Limb (tissue), 2 donors: ENCODE results near the gene AXDND1.
A peak's percentile ranks its signal among the peaks of the same experiment; 100 is the strongest.

Experiments
- DNase-seq, 2 donors: peaks; one replicate each; pipeline ENCODE4 v3.0.0-alpha.2; 2016; ENCODE audit errors: extremely low spot score in 2 of 2

The AXDND1 gene

DNA sequence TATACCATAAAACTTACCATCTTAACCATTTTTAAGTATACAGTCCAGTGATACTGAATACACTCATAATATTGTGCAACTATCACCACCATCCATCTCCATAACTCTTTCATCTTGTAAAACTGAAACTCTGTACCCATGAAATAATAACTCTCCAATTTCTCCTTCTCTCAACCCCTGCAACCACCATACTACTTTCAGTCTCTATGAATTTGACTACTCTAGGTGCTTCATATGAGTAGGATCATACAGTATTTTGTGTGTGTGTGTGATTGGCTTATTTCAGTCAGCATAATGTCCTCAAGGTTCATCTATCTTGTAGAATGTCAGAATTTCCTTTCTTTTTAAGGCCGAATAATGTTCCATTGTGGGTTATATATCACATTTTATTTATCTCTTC is 192.3 kb downstream of the AXDND1 start:
- DNase-seq: no peak

DNA sequence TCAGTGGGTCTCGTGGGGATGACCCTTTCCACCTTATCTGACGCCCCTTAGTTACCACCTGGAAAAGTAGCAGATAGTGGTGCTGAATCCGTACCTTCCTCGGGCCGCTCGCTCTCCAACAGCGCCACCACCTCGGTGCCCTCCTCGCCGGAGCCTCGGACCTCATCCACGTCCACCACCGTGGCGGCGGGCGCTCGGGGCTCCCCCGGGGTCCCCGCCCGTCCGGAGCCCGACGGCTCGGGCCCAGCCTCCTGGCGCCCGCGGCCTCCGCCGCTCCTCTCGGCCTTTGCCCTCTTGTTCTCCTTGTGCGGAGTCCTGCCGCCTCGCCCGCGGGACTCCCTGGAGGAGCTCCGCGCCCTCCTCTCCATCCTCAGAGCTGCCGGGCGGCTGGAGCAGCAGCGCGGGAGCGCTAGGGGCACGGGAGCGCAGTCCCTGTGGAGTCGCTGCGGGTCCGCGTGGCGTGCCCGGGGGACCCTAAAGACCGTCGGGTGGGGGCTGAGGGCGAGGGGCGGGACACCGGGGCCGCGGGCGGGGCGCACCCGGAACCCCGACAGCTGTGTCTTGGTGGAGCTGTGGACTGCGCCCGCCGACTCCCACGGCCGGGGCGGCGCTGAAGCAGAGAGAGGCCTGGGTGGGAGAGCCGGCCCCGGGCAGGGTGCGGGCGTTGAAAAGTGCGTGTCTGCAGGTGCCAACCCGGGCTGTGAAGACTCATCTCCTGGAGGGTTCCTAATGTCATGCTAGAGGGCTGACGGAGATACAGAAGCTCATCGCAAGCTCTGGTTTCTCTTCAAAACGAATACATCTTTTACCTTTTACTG is 209.9 kb downstream of the AXDND1 start, which contains the start of gene NPHS2:
Gene NPHS2, minus strand, starts transcription at position 452 of the 818 bp plus-strand sequence. Its CDS starts 84 bp downstream, at position 368.
- peak in 1 of 2 donors; percentile 38 for DNase-seq

DNA sequence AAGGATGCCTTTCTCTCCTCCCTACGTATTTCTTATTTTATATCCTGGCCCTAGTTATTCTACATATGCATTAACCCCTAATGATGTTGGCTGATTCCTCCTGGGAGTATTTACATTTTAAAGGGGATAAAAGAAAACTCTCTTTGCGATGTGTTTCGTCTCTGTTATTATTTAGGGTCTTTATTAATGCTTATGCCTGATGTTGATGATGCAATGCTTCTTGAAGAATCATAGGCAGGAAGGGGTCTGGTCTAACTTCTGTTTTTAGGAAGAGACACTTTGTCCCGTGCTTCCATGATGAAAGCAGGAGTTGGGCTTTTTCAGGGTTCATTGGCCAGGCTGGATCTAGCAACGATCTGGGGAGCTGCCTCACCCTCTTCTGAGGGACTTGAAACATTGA is 210.7 kb downstream of the AXDND1 start:
- no peak for DNase-seq

DNA sequence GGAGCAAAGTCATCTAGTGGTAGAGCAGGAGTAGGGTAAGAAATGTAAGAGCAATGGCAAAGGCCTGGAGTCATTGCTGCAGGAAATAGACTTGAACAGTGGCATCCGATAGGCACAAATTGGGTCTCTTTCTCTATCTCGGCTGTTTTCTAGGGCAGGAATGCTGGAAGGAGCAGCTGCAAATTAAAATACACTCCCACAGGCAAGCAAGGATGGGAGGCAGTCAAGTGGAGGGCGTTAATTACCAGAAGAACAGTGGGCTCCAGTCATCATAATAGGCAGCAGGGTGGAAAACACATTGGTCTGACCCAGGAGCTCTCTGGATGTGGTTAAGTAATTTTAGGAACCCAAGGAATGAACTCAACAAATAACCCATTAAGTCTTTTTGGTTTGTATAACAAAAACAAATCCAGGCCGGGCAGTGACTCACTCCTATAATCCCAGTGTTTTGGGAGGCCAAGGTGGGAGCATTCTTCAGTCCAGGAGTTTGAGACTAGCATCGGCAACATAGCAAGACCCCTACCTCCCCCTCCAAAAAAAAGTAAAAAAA is 218.1 kb downstream of the AXDND1 start:
- DNase-seq: no peak

DNA sequence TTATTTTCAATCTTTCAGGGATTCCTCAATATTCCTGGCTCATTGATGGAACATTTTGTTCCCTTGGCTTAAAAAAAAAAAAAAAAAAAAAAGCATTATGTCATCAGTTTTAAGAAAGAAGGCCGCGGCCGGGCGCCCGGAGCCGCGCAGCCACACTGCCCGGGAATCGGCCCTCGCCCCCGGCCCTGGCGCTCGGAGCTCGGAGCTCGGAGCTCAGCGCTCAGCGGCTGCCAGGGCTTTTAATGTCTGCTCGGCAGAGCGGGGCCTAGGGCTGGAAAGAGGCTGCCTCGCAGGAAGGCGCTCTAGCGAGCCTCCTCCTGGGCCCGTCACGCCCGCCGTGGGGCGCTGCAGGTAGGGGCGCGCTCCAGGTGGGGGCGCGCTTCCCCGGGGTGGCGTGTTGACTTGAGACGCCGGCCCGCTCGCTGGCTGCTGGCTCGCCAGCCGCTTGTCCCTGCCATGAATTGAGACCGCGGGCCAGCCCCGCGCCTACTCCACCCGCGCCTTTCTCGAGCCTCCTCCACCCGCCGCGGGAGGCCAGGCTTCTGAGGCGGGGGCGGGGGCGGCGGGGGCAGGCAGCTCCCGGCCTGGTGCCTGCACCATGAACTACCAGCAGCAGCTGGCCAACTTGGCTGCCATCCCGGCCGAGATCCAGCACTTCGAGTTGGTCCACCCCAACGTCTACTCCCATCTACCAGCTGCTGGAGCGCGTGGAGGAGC is 220.5 kb downstream of the AXDND1 start:
- peak; percentile 47 to 82 for DNase-seq

DNA sequence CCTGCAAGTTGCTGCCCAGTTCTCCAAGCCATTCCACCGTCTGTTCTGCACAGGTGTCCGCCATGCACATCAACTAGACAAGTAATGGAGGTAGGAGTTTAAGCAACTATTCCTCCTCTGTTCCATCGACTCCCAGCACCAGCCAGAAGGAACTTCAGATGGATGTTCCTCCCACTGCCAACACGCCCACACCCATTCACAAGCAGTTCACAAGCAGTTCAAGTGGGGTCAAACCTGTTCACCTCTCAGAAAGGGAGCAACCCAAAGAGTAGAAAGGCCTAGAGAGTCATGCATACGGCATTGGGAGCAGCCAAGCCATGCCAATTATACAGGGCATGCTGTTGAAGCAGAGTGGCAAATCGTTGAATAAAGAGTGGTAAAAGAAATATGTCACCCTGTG is 221.6 kb downstream of the AXDND1 start:
- no peak for DNase-seq

DNA sequence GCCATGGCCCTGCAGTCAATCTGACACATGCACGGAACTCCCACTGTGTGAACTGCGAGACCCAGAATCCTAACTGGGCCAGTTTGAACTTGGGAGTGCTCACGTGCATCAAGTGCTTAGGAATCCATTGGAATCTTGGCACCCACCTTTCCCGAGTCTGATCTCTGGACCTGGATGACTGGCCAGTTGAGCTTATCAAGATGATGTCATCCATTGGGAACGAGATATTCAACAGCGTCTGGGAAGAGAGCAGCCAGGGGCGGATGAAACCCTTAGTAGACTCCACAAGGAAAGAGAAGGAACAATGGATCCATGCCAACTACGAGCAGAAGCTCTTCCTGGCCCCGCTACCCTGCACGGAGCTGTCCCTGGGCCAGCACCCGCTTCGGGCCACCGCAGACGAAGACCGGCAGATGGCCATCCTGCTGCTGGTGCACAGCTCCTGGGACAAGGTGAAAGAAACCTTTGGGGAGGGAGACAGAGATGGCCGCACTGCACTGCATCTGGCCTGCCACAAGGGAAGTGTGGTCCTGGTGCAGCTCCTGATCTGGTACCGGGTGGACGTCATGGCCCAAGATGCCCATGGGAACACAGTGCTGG is 222.8 kb downstream of the AXDND1 start:
- no peak for DNase-seq

DNA sequence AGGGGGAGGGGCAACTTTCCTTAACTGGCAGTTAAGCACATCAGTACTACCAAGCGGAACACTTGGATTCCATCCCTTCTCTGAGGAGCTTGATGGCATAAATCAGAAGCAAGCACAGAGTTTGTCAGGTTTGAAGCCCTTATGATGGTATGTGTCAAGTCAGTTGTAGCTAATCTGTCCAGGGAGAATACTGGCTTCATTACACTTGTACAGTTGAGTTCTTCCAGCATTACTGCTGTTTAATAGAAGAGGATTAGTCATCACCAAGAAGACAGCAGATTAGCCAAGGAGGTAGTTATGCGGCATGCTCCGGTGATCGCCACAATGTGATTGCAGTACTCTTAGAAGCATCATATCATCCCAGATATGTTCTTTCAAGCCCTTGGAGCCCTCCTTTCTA is 223.7 kb downstream of the AXDND1 start:
- DNase-seq: no peak

DNA sequence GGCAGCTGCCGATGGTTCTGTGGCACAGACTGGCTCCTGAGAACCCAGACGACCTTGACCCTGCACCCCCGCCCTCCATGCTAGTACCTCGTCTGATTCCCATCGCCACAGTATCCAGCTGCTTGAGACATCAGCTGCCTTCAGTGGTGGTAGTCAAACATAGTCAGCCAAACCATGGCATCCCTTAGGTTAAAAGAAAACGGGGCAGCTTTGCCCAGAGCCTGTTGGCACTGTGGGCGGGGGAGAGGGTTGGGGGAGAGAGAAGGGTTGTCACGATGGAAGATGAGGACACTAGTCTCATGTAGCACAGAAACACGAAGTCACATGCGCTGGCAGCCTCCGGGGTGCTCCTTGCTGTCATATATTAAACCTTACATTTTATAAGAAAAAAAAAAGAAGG is 224.9 kb downstream of the AXDND1 start:
- no peak for DNase-seq

DNA sequence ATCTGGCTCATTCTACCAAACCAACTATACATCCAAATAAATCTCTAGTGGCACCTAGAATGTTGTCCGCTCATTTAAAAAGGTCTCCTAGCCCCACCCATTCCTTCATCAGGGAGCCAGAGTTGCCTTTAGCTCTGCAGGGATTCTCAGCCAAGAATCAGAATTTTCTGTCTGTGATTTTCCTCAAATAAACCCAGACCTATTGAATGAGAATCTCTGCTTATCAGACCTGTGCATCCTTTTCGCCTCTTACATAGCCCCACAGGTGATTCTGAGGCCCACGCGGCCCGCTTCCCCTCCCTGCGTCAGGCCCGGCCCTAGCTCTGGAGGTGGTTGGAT is 225.5 kb downstream of the AXDND1 start:
- DNase-seq: no peak

DNA sequence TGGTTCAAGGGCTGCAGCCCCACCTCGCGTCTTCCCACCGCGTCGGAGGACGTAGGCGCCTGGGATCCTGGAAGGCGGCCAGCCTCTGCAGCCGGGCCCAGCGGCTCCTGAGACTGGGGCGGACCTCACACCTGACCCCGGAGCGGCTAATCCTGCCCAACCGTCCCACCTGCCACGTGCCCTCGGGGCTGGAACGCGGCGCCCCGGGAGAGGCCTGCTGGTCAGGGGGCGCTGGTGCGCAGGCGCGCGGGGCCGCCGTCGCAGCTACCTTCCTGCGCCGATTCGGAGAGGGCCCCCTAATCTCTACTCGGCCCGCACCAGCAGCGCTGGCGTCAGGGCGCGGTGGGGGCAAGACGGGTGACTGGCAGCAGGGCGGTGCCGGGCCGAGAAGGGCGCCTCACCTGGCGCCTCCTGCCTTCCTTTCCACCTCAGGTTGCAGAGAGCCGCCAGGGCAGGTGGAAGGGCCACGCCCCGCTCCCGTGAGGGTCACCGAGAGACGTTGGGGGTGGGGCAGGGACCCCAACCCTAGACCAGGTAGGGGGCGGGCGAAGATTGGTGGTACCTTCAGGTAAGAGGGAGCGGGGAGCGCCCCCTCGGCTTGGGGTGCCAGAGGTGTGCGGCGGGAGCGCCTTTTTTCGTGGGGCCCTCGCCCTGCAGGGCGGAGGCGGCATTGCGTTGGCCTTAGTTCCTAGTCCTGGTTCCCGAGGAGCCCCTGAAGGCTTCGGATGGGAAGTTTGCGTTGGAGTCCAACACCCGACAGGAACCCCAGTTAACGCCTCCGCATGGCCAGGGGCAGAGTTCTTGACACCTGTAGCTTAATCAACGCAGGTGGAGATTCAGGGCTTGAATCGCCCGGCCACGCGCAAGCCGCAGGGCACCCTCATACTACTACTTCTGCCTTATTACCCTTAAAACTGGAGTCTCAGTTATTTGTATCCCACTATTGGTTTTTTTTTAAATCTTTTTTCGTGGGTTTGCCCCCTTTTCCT is 226.1 kb downstream of the AXDND1 start, which contains the start of gene TDRD5:
Gene TDRD5, plus strand, starts transcription at position 241 of the 989 bp plus-strand sequence. CDS start 784 bp downstream, outside the sequence.
- peak in 1 of 2 donors; percentile 55 for DNase-seq

DNA sequence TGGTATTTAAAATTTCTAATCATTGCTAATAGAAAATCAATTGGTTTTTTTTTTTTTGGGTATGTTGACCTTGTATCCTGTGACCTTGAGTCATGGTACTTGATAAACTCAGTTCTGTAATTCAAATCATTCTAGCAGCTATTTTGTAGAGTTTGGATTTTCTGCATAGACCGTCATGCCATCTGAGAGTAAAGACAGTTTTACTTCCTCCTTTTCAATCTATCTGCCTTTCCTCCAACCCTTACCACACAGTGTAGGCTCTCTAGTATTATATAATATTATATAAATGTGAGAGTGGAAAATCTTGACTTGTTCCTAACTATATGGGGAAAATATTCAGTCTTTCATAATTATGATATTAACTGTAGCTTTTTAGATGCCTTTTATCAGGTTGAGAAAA is 232.9 kb downstream of the AXDND1 start:
- no peak for DNase-seq

DNA sequence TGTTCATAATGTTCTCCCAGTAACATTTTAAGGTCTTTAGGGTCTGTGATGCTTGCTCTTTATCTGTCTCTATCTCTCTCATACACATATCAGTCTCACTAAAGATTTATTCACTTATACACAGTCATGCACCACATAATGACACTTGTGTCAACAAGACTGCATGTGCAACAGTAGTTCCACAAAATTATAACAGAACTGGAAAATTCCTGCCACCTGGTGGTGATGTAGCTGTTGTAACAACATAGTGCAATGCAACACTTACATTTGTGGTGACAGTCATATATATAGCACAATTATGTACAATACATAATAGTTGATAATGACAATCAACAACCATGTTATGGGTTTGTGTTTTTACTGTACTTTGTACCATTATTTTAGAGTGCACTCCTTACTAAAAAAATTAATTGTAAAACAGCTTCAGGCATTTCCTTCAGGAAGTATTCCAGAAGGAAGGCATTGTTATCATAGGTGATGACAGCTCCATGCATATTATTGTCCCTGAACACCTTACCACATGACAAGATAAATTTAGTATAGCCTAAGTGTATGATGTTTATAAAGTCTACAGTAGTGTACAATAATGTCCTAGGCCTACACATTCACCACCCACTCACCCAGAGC is 234.0 kb downstream of the AXDND1 start:
- peak in 1 of 2 donors; percentile 16 for DNase-seq

DNA sequence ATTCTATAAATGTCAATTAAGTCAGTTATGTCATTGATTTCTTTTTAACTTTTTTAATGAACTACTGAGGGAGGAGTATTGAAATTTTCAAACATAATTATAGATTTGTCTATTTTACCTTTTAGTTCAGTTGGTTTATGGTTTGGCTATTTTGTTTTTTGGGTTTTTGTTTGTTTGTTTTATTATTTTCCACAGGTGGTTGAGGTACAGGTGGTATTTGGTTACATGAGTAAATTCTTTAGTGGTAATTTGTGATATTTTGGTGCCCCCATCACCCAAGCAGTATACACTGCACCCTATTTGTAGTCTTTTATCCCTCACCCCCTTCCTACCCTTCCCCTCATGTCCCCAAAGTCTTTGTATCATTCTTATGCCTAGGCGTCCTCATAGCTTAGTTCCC is 235.3 kb downstream of the AXDND1 start:
- DNase-seq: no peak
